Measurements from ENCODE around the gene THOC7.

Gene THOC7

GRCh38 chr3:63876260-63876659 lies 12.7 kb upstream of the THOC7 start:
- H3K9ac ChIP-seq (ENCODE audit: insufficient read length, low read depth): no peak overlapping the region
- H3K27me3 ChIP-seq (ENCODE audit: insufficient read depth, insufficient read length): no peaks in the 10 kb centered on the region
- H3K4me1 ChIP-seq (ENCODE audit: insufficient read depth, insufficient read length): no peaks in the 10 kb centered on the region
- peaks cover 4% of the 10 kb centered on the region for H3K36me3 ChIP-seq (ENCODE audit: insufficient read depth, insufficient read length, low read length)
- no peak for DNase-seq (ENCODE audit: low read depth, low spot score)
- no peak for TF ChIP-seq YY1 (IDR thresholded peaks at IDR 0.05; ENCODE audit: insufficient read depth, insufficient read length)
- TF ChIP-seq ZNF274 (IDR thresholded peaks at IDR 0.05; ENCODE audit: low read depth, low read length): no peak
- no peak for TF ChIP-seq SUZ12 (IDR thresholded peaks at IDR 0.05; ENCODE audit: extremely low read depth, insufficient read depth, insufficient read length)
- H3K9me3 ChIP-seq (ENCODE audit: insufficient read depth, low read length): no peaks in the 10 kb centered on the region
- no peak overlapping the region for H3K4me3 ChIP-seq (ENCODE audit: insufficient read length, low read depth)

- Histone ChIP-seq H3K4me3 (ENCODE audit: insufficient read length, low read depth) (no peak overlapping the region), H3K9ac (ENCODE audit: insufficient read length, low read depth) (no peak overlapping the region), H3K9me3 (ENCODE audit: insufficient read depth, low read length) (no peaks in the 10 kb centered on the region), H3K4me1 (ENCODE audit: insufficient read depth, insufficient read length) (no peaks in the 10 kb centered on the region), H3K36me3 (ENCODE audit: insufficient read depth, insufficient read length, low read length) (peaks cover 4% of the 10 kb centered on the region), H3K27me3 (ENCODE audit: insufficient read depth, insufficient read length) (no peaks in the 10 kb centered on the region)
- no peak for TF ChIP-seq ZNF274 (IDR thresholded peaks at IDR 0.05; ENCODE audit: low read depth, low read length)
- no peak for TF ChIP-seq YY1 (IDR thresholded peaks at IDR 0.05; ENCODE audit: insufficient read depth, insufficient read length)
- TF ChIP-seq SUZ12 (IDR thresholded peaks at IDR 0.05; ENCODE audit: extremely low read depth, insufficient read depth, insufficient read length): no peak
- DNase-seq (ENCODE audit: low read depth, low spot score): no peak
Measured at GRCh38 chr3:63875510-63875909, 11.9 kb upstream of the THOC7 start.

GRCh38 chr3:63874769-63875168 lies 11.2 kb upstream of the THOC7 start:
- H3K9me3 ChIP-seq (ENCODE audit: insufficient read depth, low read length): no peaks in the 10 kb centered on the region
- peaks cover 5% of the 10 kb centered on the region for H3K36me3 ChIP-seq (ENCODE audit: insufficient read depth, insufficient read length, low read length)
- DNase-seq (ENCODE audit: low read depth, low spot score): no peak
- no peak overlapping the region for H3K9ac ChIP-seq (ENCODE audit: insufficient read length, low read depth)
- H3K4me3 ChIP-seq (ENCODE audit: insufficient read length, low read depth): no peak overlapping the region
- TF ChIP-seq ZNF274 (IDR thresholded peaks at IDR 0.05; ENCODE audit: low read depth, low read length) (no peak), SUZ12 (IDR thresholded peaks at IDR 0.05; ENCODE audit: extremely low read depth, insufficient read depth, insufficient read length) (no peak), YY1 (IDR thresholded peaks at IDR 0.05; ENCODE audit: insufficient read depth, insufficient read length) (no peak)
- no peaks in the 10 kb centered on the region for H3K4me1 ChIP-seq (ENCODE audit: insufficient read depth, insufficient read length)
- H3K27me3 ChIP-seq (ENCODE audit: insufficient read depth, insufficient read length): no peaks in the 10 kb centered on the region

GRCh38 chr3:63872135-63872924 lies 8.7 kb upstream of the THOC7 start:
- no peak overlapping the region for H3K4me3 ChIP-seq (ENCODE audit: insufficient read length, low read depth)
- H3K9me3 ChIP-seq (ENCODE audit: insufficient read depth, low read length): no peaks in the 10 kb centered on the region
- H3K27me3 ChIP-seq (ENCODE audit: insufficient read depth, insufficient read length): no peaks in the 10 kb centered on the region
- H3K9ac ChIP-seq (ENCODE audit: insufficient read length, low read depth): no peak overlapping the region
- TF ChIP-seq ZNF274 (IDR thresholded peaks at IDR 0.05; ENCODE audit: low read depth, low read length): no peak
- no peak for TF ChIP-seq YY1 (IDR thresholded peaks at IDR 0.05; ENCODE audit: insufficient read depth, insufficient read length)
- TF ChIP-seq SUZ12 (IDR thresholded peaks at IDR 0.05; ENCODE audit: extremely low read depth, insufficient read depth, insufficient read length): no peak
- no peak for DNase-seq (ENCODE audit: low read depth, low spot score)
- H3K36me3 ChIP-seq (ENCODE audit: insufficient read depth, insufficient read length, low read length): peaks cover 10% of the 10 kb centered on the region
- H3K4me1 ChIP-seq (ENCODE audit: insufficient read depth, insufficient read length): no peaks in the 10 kb centered on the region

GRCh38 chr3:63870615-63871005 lies 7.0 kb upstream of the THOC7 start:
- Histone ChIP-seq H3K36me3 (ENCODE audit: insufficient read depth, insufficient read length, low read length) (peaks cover 23% of the 10 kb centered on the region), H3K4me1 (ENCODE audit: insufficient read depth, insufficient read length) (no peaks in the 10 kb centered on the region), H3K4me3 (ENCODE audit: insufficient read length, low read depth) (no peak overlapping the region), H3K27me3 (ENCODE audit: insufficient read depth, insufficient read length) (no peaks in the 10 kb centered on the region), H3K9ac (ENCODE audit: insufficient read length, low read depth) (no peak overlapping the region), H3K9me3 (ENCODE audit: insufficient read depth, low read length) (no peaks in the 10 kb centered on the region)
- no peak for DNase-seq (ENCODE audit: low read depth, low spot score)
- no peak for TF ChIP-seq ZNF274 (IDR thresholded peaks at IDR 0.05; ENCODE audit: low read depth, low read length)
- TF ChIP-seq YY1 (IDR thresholded peaks at IDR 0.05; ENCODE audit: insufficient read depth, insufficient read length): no peak
- no peak for TF ChIP-seq SUZ12 (IDR thresholded peaks at IDR 0.05; ENCODE audit: extremely low read depth, insufficient read depth, insufficient read length)

- peaks cover 23% of the 10 kb centered on the region for H3K36me3 ChIP-seq (ENCODE audit: insufficient read depth, insufficient read length, low read length)
- no peaks in the 10 kb centered on the region for H3K27me3 ChIP-seq (ENCODE audit: insufficient read depth, insufficient read length)
- H3K9me3 ChIP-seq (ENCODE audit: insufficient read depth, low read length): no peaks in the 10 kb centered on the region
- TF ChIP-seq SUZ12 (IDR thresholded peaks at IDR 0.05; ENCODE audit: extremely low read depth, insufficient read depth, insufficient read length): no peak
- no peak for TF ChIP-seq ZNF274 (IDR thresholded peaks at IDR 0.05; ENCODE audit: low read depth, low read length)
- no peak for TF ChIP-seq YY1 (IDR thresholded peaks at IDR 0.05; ENCODE audit: insufficient read depth, insufficient read length)
- H3K4me3 ChIP-seq (ENCODE audit: insufficient read length, low read depth): no peak overlapping the region
- no peak for DNase-seq (ENCODE audit: low read depth, low spot score)
- H3K9ac ChIP-seq (ENCODE audit: insufficient read length, low read depth): no peak overlapping the region
- H3K4me1 ChIP-seq (ENCODE audit: insufficient read depth, insufficient read length): no peaks in the 10 kb centered on the region
Measured at GRCh38 chr3:63869940-63870614, 6.5 kb upstream of the THOC7 start.

- no peaks in the 10 kb centered on the region for H3K27me3 ChIP-seq (ENCODE audit: insufficient read depth, insufficient read length)
- TF ChIP-seq SUZ12 (IDR thresholded peaks at IDR 0.05; ENCODE audit: extremely low read depth, insufficient read depth, insufficient read length) (no peak), YY1 (IDR thresholded peaks at IDR 0.05; ENCODE audit: insufficient read depth, insufficient read length) (no peak), ZNF274 (IDR thresholded peaks at IDR 0.05; ENCODE audit: low read depth, low read length) (no peak)
- DNase-seq (ENCODE audit: low read depth, low spot score): no peak
- no peak overlapping the region for H3K4me3 ChIP-seq (ENCODE audit: insufficient read length, low read depth)
- no peak overlapping the region for H3K9ac ChIP-seq (ENCODE audit: insufficient read length, low read depth)
- H3K4me1 ChIP-seq (ENCODE audit: insufficient read depth, insufficient read length): no peaks in the 10 kb centered on the region
- H3K9me3 ChIP-seq (ENCODE audit: insufficient read depth, low read length): no peaks in the 10 kb centered on the region
- peaks cover 19% of the 10 kb centered on the region for H3K36me3 ChIP-seq (ENCODE audit: insufficient read depth, insufficient read length, low read length)
Measured at GRCh38 chr3:63867225-63867624, 3.6 kb upstream of the THOC7 start.

Measured in NT2/D1 (cell line).